ENCODE data around the gene NCS1.

NCS1 gene

DNA sequence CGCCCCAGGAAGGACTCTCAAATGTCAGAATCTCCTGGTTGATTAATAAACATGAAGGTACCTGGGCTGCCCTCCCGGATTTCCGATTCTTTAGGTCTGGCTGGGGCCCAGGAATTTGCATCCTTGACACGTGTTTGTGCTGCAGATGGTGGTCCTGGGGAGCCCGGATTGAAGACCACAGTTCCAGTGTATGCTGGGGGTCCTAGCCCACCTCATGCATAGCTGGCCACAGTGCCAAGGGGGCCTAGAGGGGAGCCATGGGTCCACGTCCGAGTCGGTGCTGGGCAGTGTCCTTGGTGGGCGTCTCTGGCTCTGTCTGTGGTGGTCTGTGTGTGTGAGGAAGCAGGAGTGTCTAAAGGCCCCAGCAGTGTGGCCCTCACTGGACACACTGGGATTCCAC lies 3.2 kb downstream of the NCS1 start:
- DNase-seq (ENCODE audit: low read depth in 2 of 2): no peak

DNA sequence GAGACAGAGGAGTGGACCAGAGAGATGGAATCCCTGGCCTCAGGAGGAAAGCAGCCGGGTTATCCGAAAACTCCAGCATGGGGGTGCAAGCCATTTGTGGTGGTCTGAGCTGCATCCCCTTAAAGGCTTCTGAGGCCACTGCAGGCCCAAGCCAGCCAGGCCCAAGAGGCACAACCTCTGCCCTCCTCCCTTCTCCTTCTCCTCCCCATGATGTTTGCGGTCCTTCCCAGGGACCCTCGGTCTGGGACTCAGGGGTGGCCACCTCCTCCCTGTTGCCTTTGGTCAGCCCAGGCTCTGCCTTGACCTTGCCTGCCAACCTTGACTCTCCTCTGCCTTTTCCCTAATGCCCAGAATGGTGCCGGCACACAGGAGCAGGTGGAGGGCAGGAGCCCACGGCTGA lies 4.6 kb downstream of the NCS1 start:
- no peak for DNase-seq (ENCODE audit: low read depth in 2 of 2)

DNA sequence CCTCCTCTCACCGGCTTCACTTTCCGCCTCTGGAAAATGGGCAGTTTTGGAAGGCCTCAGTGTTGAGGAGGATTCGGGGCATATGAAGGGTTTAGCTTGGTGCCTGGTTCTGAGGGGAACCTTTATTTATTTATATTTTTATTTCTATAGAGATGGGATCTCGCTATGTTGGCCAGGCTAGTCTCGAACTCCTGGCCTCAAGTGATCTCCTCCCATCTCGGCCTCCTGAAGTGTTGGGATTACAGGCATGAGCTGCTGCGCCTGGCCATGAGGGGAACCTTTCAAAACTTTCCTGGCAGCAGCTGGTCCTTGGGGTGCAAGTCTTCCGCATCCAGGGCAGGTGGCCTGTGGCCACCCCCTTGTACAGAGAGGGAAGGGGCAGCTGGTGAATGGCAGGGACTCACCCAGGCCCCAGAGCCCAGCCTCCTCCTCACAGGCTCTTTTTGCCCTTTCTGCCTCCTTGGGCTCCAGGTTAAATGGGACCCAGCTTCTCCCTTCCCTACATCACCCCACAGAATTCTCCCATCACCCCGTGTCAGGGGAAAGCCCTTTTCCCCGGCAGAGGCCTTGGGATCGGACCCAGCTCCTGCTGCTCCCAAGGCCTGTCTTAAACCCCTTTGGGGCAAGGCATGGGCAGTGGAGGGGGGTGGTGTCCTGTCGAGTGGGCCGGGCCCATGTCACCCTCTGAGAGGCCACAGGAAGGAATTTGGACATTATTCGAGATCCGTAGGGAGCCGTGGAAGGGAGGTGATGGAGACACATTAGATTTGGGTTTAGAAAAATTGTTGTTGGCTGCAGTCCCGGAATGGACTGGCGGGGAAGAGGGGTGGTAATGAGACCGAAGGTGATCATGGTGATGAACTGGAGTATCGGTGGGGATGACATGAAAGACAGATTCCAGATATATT lies 5.9 kb downstream of the NCS1 start:
- no peak for DNase-seq (ENCODE audit: low read depth in 2 of 2)

DNA sequence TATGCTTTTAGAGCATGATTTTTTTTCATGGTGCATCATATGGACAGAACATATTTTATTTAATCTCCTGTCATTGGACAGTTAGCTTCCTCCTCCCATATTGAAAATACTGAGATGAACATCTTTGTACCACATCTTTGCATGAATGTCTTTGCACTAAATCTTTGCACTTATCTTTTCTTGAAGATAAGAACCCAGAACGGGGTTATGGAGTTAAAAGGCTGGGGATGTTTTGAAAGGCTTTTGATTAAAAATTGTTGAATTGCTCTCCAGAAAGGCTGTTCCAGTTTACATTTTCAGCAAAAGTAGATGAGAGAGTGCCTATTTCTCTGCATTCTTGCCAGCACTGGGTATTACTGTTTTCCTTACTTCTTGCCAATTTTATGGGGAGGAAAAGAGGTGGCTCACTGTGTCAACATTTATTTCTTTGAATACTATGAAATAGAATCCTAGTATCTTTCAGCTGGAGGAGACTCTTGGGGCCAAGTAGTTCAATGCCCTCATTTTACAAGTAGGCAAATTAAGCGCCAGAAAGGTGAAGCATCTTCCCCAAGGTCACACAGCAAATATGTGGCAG lies 7.2 kb downstream of the NCS1 start:
- DNase-seq (ENCODE audit: low read depth in 2 of 2): no peak

DNA sequence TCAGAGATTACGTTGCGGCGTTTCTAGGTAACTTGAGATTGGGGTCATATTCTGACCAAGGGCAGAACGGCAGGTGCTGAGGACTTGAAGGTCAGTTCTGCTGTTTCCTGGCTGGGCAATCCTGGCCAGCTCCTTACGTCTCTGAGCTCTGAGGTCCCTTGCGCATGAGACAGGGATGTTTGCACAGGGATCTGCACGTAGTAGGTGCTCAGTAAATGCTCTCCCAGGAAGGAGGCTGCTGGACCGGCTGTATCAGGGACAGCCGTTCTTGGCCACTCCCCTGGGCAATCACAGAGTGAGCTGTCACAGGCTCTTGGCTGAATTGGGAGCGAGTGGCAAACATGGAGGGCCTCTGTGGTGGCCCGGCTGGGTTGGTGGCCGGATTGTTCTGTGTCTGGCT lies 8.3 kb downstream of the NCS1 start:
- no peak for DNase-seq (ENCODE audit: low read depth in 2 of 2)

DNA sequence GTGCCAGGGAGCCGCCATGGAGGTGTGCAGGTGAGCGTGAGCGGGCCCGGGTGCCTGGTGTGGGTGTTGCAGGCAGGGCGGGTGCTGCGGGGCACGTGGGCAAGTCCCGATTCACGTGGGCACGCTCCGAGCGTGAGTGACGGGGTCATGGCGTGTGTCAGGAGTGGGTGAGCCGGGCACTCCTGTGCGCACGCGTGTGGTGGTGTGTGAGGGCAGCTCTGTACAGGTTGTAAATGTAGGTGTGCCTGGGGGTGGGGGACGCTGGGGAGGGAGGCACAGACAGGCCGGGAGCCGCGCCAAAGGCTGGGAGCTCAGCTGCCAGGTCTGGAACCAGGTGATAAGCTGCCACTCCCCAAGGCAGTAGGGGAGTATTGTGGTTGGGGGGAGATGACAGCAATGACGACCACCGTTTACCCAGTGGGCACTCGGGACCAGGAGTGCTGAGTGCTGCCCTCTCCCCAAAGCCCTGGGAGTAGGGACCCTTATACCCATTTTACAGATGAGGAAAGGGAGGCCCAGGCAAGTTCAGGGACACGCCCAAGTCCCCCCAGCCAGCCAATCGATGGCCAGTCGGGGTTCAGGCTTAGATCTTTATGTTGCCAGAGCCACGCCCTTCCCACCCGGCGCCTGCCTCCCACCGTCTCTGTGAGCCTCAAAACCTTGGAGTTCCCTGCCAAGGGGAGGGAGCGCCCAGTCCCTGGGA lies 9.6 kb downstream of the NCS1 start:
- no peak for DNase-seq (ENCODE audit: low read depth in 2 of 2)

DNA sequence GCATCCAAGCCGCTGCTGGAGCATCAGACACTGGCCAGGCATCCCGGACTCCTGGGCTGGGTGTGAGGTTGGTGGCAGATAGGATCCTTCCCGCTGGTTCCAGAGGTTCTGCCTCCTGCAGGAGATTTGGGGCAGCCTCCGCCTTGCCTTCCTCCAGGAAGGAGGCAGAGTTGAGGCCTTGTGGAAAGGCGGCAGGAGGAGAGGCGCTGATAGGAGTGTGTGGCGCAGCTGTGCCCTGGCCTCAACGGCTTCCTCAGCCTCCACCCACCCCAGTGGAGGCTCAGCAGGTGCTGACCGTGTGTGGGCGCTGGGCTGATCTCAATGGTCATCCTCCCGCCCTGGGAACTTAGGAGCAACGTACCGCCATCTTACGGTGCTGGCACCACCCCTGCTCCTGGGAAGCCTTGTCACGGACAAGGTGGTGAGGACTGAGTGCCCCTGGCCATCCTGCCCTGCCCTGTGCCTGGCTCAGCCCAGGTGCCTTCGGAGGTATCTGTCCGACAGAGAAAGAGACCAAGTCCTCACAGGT lies 10.2 kb downstream of the NCS1 start:
- DNase-seq (ENCODE audit: low read depth in 2 of 2): no peak

DNA sequence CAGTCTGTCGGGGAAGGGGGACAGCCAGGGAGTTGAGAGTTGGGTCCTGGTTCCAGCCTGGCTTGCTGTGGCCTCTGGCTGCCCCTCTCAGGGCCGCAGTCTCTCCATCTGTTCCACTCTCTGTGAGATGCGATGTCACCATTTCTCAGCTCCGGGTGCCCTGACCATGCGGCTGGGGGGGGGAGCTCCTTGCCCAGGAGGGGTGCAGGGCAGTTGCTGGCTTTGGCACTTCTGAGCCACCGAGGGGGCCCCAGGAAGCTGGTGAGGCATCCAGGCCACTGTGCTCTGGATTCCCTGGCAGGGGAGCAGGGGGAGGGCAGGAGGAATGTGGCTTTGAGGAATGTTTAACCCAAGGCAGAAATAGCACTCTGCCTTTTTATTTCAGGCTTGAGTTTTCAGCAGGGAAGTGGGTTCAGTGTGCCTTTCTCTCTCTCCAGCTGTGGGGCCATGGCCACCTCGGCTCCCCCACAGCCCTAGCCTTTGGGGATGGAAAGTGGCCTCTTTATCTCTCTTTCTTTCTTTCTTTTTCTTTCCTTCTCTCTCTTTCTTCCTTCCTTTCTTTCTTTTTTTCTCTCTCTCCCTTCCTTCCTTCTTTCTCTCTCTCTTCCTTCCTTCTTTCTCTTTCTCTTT lies 11.0 kb downstream of the NCS1 start:
- DNase-seq (ENCODE audit: low read depth in 2 of 2): no peak

DNA sequence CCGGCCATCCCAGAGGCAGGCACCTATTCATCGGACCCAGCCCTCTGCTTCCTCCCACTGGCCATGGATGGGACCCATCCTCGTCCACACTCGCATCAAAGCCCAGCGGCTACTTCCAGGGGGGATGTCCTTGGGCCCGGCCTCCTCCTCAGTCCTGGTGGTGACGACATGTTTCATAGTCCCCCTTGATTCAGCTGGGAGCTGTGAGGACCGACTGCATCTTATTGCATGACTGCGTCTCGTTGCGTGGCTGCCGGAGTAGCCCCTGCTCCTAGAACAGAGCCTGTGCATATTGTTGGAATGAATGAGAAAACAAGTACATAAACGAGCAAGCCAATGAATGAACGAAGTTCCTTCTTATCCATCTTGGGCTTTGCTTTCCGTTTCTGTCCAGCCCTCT lies 12.8 kb downstream of the NCS1 start:
- DNase-seq (ENCODE audit: low read depth in 2 of 2): no peak

DNA sequence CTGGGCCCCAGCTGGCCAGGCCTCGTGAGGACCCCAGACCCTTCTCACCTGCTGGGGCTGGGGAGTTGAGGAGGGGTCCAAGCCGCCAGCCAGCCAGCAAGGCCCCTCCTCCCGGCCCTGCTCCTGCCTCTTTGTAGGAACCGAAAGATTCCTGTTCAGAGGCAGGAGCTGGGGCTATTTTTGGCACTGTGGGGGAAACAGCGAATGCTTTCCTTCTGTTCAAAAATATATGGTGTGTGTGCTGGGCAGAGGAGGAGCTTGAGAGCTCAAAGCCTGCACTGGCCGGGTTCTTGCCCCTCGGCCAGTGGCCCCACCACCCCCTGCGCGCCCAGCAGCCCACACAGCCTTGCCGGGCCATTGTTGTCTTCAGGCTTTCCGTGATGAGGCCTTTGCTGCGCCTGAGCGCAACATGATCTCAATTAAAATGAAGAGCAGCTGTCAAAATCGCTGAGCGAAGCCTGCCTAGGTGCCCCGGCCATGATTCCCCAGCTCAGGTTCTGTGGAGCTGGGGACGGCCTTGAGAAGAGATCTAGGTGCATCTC lies 13.4 kb downstream of the NCS1 start:
- DNase-seq (ENCODE audit: low read depth in 2 of 2): no peak

DNA sequence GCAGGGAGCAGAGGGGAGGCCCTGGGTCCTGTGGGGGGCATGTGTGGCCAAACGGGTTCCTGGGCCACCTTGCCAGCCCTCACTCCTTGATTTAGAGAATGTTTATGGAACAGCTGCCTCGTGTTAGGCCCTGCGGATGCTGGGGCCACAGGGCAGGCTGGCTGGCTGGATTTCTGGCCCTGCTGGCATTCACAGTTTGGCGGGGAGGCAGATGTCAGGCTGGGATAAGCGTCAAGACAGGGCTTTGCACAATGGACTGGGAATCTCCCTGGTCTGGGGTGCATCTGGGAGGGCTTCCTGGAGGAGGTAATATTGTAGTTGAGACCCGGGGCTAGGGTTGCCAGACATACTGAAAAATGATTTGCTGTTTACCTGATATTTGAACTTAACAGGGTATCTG lies 13.8 kb downstream of the NCS1 start:
- no peak for DNase-seq (ENCODE audit: low read depth in 2 of 2)

DNA sequence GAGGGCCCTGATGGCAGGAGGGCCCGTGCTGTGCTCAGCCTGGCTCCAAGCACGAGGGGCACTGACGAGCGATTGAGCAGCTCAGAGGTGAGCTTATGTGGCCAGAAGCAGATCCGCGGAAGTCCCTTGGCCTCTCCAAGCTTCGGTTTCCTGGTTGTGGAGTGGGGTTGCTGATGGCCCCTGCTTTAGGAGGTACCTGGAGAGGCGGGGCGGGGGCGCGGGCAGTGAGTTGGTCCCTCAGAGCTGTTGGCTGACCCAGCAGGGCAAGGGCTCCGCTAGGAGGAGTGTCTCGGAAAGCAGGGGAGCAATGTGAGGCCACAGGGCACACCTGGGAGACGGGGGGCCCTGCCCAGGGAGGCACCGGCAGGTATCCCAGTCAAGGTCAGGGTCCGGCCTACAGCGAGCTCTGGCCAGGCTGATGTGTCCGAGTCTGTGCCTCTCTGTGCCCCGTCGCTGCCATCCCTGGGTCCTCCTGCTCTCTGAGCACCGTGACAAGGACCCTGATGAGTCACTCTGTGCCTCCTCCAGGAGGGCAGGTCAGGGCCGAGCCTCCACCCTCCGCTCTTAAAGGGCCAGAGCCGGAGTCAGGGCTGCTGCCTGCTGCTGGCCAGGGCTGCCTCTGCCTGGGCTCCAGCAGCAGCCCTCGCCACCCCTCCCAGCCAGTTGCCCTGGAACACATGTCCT lies 14.8 kb downstream of the NCS1 start:
- DNase-seq (ENCODE audit: low read depth in 2 of 2): no peak

DNA sequence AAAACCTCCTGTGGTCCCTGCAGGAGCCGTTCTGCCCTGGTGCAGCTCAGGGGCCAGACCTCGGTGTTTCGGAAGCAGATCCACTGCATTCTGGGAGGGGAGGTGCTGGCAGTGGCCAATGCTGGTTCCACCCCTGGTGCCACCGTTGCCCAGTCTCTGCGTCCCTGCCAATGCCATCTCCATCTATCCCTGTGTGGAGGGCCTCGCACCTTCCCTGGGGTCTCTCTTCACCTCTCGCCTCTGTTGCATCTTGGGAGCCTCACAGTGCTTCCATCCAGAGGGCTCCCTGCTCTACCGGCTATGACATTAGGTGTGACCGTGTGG lies 15.3 kb downstream of the NCS1 start:
- no peak for DNase-seq (ENCODE audit: low read depth in 2 of 2)

DNA sequence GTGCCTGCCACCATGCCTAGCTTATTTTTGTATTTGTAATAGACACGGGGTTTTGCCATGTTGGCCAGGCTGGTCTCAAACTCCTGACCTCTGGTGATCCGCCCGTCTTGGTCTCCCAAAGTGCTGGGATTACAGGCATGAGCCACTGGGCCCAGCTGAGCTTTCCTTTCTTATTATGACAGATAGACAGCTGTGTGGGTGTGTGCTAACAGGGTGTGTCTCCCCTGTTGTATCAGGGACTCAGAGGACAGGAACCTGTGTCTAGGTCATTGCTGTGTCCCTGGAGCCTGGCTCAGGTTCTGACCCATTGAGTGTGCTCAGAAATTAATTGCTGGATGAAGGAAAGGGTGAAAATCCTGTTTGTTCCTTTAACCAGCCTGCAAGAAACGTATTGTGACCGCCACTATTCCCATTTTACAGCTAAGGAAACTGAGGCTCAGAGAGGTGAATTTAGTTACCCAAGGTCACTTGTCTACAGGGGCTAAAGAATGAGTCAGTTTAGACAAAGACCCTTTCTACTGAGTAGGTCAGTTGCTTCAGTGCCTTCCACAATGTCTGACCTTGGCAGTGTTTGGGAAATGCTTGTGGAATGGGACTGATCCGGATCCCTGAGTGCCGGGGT lies 16.8 kb downstream of the NCS1 start:
- DNase-seq (ENCODE audit: low read depth in 2 of 2): no peak

DNA sequence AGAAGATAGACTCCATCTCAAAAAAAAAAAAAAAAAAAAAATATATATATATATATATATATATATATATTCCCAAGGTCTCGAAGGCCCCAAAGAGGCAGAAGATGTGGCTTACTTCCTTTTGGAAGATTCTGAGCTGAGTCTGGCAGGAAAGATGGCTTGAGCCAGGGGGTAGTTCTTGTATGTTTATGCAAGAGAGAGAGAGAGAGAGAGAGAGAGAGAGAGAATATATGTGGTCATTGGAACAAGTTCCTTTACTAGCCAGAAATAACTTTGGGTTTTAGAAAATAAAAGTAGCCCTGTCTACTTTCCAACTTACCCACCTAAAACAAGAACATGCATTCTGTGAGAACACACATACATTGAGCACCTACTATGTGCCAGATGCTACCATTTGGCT lies 17.6 kb downstream of the NCS1 start:
- no peak for DNase-seq (ENCODE audit: low read depth in 2 of 2)

DNA sequence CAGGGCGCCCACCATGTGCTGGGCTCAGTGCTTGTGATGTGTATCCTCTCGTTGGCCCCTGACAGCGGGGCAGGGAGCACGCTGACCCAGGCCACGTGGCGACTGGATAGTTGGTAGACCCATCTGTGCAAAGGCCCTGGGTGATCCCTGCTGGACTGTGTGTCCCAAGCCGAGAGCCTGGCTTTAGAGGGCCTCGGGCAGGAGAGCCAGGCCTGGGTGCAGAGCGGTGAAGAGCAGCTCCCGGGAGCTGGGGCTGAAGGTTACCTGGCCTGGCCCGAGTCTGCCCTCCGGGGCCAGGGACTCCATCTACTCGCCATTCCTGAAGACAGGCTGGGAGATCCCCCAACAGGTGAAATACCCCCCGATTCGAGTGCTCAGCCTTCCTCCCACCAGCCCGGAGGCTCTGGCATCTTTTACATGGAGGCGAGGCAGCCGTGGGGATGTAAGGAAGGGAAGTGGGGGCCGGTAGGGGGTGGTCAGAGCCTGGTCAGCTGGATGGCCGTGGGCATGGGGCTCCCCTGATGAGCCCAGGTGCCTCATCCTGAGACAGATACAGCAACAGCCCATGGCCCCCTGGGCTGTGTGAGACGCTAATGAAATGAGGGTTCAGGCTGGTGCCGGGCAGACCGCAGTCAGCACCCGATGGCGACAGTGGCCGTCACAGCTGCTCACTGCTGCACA lies 19.0 kb downstream of the NCS1 start:
- no peak for DNase-seq (ENCODE audit: low read depth in 2 of 2)

DNA sequence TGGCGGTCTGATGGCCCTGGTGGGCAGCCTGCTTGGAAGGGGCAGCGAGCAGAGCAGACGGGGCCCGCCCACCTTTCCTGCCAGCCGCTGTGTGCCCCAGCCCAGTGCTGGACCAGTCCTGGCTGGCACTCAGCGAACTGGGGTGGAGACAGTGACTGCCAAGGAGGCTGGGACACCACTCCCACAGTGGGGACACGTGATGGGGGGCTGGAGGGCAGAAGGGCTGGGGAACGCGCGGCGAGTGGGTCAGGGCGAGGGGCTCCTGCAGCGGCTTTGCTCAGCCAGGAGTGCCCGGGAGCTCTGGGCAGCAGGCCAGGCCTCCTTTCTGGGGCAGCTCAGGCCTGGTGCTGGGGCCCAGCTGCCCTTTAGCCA lies 19.5 kb downstream of the NCS1 start:
- DNase-seq (ENCODE audit: low read depth in 2 of 2): no peak

DNA sequence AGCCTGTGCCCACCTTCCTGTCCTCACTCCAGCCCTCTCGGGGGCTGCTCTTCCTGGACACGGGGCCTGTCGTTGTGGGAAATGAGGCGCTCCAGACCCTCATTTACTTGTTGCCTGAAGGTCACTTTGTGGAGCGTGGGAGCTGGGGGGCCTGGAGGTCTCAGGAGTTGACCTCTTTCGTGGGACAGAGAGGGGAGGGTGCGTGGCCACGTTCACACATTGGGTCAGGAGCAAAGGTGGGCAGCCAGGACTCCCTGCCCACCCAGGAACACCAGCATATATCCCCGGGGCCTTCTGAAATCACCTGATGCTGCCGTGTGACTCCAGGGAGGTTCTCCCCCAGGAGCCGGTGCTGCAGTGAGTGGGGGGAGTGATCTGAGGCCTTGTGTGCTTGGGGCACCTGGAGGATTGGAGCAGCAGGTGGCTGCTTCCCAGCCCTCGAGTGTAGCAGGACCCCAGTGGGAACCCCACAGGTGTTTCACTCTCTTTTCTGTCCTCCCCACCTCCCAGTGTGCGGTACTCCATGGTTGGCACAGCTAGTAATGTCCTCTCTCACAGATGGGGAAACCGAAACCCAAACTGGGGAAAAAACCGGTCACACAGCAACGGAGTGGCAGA lies 20.3 kb downstream of the NCS1 start:
- no peak for DNase-seq (ENCODE audit: low read depth in 2 of 2)

DNA sequence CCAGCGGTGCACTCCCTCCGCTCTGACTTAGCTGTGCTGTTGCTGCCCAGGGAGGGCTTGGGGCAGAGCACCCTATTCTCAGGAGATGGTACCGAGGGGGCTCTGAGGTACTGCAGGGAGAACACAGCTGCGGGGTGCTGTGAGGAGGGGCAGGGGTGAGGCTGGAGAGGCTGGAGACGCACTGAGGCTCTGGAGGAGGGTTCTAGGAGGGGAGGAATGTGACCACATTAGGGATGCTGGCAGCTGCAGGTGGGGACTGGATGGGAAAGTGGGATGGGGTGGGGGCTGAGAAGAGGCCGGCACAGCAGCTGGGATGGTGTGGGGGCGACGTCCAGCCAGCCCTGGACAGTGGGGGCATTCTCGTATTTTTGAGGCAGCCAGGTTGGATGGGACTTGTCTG lies 20.9 kb downstream of the NCS1 start:
- no peak for DNase-seq (ENCODE audit: low read depth in 2 of 2)
